Measurements from ENCODE around the gene FBXL20. TPM values are rescaled to one million over a fixed set of nuclear protein-coding genes. Genes with fewer than 3 reads are reported as not detected.
"Not testable (repeated sequence)": the region's sequence is repeated elsewhere in the genome, so short reads cannot be mapped to it uniquely, and the experiment has no call there.

FBXL20 gene
- polyA plus RNA-seq, 5 donors = 9.3 to 19.0 (median 15.6) TPM

- no peak for DNase-seq
Observed at GRCh38 chr17:39391448-39391847, 10.0 kb downstream of the FBXL20 start.

- DNase-seq = no peak
Observed at GRCh38 chr17:39385040-39385439, 16.4 kb downstream of the FBXL20 start.

- no peak for DNase-seq
Observed at GRCh38 chr17:39380144-39380543, 21.3 kb downstream of the FBXL20 start.

- DNase-seq = no peak
Observed at GRCh38 chr17:39376434-39376833, 25.0 kb downstream of the FBXL20 start.

GRCh38 chr17:39367805-39368204 lies 33.6 kb downstream of the FBXL20 start:
- DNase-seq = not testable (repeated sequence)

- DNase-seq = no peak
Observed at GRCh38 chr17:39365872-39366271, 35.6 kb downstream of the FBXL20 start.

GRCh38 chr17:39365242-39365641 lies 36.2 kb downstream of the FBXL20 start:
- no peak for DNase-seq

GRCh38 chr17:39364236-39365025 lies 37.0 kb downstream of the FBXL20 start:
- no peak for DNase-seq

- DNase-seq = no peak
Observed at GRCh38 chr17:39361064-39361463, 40.4 kb downstream of the FBXL20 start.

- DNase-seq = no peak
Observed at GRCh38 chr17:39360537-39360936, 40.9 kb downstream of the FBXL20 start.

GRCh38 chr17:39359994-39360393 lies 41.4 kb downstream of the FBXL20 start:
- DNase-seq = no peak

GRCh38 chr17:39357986-39358385 lies 43.4 kb downstream of the FBXL20 start:
- no peak for DNase-seq

- no peak for DNase-seq
Observed at GRCh38 chr17:39357488-39357887, 43.9 kb downstream of the FBXL20 start.

- no peak for DNase-seq
Observed at GRCh38 chr17:39352986-39353385, 48.4 kb downstream of the FBXL20 start.

- no peak for DNase-seq
Observed at GRCh38 chr17:39352511-39352910, 48.9 kb downstream of the FBXL20 start.

- DNase-seq = no peak
Observed at GRCh38 chr17:39351508-39351907, 49.9 kb downstream of the FBXL20 start.

- DNase-seq = no peak
Observed at GRCh38 chr17:39349246-39349645, 52.2 kb downstream of the FBXL20 start.

- DNase-seq = not testable (repeated sequence)
Observed at GRCh38 chr17:39346863-39347262, 54.6 kb downstream of the FBXL20 start.

GRCh38 chr17:39341541-39341940 lies 59.9 kb downstream of the FBXL20 start:
- no peak for DNase-seq

GRCh38 chr17:39340731-39341130 lies 60.7 kb downstream of the FBXL20 start:
- DNase-seq = no peak

GRCh38 chr17:39339272-39339671 lies 62.2 kb downstream of the FBXL20 start:
- DNase-seq = no peak

GRCh38 chr17:39337649-39338048 lies 63.8 kb downstream of the FBXL20 start:
- DNase-seq = not testable (repeated sequence)

- DNase-seq = no peak
Observed at GRCh38 chr17:39335704-39336223, 65.7 kb downstream of the FBXL20 start.
